GM12872 (cell line): ENCODE measurements around the gene AIFM2.

ENCODE experiments used
- TF ChIP-seq, protein P1 (sequence below): IDR thresholded peaks from 3 replicates; pipeline ENCODE4 v1.5.1; 2011; ENCODE audit warnings: low read depth, mild to moderate bottlenecking, low read length, moderate library complexity; ENCODE audit not compliant: insufficient read depth

Gene AIFM2

DNA sequence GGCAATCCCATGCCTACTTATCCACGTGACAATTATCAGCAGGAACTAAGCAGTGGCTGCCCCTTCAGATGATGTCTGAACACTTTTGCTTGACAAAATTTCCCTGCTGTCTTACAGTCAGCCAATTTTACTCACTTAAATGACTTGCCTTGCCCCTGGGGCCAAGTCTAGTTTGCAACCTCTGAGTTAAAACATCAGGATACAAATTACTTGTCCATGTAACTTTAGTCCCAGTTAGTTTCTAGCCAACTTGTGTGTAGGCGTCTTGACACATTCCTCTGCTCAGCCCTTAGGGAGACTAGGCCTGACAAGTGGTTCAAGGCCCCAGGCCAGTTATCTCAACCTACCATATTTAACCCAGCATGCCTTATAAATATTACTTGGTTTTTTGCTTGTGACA is 25.5 kb upstream of the AIFM2 start:
- TF ChIP-seq, protein P1, sequence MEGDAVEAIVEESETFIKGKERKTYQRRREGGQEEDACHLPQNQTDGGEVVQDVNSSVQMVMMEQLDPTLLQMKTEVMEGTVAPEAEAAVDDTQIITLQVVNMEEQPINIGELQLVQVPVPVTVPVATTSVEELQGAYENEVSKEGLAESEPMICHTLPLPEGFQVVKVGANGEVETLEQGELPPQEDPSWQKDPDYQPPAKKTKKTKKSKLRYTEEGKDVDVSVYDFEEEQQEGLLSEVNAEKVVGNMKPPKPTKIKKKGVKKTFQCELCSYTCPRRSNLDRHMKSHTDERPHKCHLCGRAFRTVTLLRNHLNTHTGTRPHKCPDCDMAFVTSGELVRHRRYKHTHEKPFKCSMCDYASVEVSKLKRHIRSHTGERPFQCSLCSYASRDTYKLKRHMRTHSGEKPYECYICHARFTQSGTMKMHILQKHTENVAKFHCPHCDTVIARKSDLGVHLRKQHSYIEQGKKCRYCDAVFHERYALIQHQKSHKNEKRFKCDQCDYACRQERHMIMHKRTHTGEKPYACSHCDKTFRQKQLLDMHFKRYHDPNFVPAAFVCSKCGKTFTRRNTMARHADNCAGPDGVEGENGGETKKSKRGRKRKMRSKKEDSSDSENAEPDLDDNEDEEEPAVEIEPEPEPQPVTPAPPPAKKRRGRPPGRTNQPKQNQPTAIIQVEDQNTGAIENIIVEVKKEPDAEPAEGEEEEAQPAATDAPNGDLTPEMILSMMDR: no peak

DNA sequence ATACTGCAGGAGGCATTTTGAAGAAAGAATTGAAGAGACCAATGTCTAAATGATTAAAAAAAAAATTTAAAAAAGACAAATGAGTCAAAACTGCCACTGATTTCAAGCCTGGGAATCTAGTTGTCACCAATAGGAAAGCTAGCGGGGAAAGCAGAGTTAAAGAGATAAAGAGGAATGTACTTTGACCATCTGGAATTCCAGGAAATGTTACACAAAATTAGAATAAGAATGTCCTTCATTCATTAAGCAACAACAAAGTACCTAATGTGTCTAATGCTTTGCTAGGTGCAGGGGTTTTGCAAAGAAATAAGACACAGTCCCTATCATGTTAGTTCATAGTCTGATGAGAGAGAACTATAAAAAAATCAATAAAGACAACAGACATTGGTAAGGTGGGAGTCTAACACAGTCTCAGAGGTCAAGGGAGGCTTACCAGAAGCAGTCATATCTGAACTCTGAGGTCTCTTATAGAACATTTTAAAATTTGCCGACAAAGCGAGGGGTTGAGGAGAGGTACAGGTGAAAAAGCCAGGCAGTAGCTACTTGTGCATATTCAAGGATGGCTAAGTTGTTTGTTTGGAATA is 22.7 kb upstream of the AIFM2 start:
- TF ChIP-seq, protein P1: no peak

DNA sequence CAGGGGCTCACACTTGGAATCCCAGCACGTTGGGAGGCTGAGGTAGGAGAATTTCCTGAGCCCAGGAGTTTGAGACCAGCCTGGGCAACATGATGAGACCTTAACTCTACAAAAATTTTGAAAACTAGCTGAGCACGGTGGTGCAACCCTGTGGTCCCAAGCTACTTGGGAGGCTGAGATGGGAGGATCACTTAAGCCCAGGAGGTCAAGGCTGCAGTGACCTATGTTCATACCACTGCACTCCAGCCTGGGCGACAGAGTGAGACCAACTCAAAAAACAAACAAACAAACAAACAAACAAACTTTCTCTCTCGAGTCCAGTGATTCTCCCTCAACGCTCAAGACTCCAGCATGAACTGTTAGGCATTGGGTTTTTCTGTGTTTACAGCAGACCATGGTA is 15.9 kb upstream of the AIFM2 start:
- TF ChIP-seq, protein P1: no peak

DNA sequence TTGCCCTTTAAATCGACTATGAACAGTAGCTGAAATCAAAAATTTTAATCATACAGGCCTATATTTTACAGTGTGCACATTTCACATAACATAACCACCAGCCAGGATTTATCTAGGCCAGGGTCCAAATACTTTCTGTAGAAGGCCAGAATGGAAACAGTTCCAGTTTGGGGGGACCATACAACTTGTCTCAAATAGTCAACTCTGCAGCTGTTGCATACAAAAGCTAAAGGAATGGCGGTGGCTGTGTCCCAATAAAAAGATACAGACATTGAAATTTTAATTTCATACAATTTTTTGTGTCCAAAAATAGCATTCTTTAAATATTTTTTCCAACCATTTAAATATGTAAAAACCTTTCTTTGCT is 14.6 kb upstream of the AIFM2 start:
- TF ChIP-seq, protein P1: no peak

DNA sequence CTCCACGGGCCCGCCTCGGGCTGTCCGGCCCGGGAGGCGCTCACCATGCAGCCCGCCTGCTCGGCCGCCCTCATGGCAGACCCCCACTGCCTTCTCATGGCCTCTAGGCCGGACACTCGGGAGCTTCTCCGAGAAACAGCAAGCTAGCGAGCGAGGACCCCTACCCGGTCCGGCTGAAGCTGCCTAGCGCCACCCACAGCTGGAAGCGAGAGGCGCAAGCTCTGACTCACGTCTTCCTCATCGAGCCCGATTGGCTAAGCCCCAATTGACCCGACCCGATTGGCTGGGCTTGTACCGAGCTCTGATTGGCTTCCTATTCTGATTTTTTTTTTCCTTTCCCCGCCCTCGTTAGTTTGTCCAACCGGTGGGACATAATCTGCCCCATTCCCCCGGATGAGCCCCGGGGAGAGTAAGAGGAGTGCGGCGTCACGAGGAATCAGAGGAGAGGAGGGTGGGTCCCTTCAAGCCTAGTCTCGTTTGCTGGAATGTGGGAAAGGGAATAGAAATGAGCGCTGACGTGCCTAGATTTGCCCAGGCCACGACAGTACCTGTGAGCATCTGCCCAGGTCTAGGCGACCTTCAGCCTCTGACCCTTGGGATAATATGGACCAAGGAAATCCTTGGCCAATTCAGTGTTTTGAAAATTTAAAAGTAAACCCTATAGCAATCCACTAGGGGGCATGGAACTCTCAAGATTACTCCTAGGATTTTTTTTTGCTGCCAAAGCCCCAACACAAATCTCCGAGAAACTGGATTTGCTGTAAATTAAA is 14.0 kb upstream of the AIFM2 start, which contains the start of gene TYSND1:
TSS of gene TYSND1 (minus strand) at position 212 of the 770 bp plus-strand sequence. CDS start at position 98, 114 bp downstream.
- TF ChIP-seq, protein P1: peak; percentile 91

DNA sequence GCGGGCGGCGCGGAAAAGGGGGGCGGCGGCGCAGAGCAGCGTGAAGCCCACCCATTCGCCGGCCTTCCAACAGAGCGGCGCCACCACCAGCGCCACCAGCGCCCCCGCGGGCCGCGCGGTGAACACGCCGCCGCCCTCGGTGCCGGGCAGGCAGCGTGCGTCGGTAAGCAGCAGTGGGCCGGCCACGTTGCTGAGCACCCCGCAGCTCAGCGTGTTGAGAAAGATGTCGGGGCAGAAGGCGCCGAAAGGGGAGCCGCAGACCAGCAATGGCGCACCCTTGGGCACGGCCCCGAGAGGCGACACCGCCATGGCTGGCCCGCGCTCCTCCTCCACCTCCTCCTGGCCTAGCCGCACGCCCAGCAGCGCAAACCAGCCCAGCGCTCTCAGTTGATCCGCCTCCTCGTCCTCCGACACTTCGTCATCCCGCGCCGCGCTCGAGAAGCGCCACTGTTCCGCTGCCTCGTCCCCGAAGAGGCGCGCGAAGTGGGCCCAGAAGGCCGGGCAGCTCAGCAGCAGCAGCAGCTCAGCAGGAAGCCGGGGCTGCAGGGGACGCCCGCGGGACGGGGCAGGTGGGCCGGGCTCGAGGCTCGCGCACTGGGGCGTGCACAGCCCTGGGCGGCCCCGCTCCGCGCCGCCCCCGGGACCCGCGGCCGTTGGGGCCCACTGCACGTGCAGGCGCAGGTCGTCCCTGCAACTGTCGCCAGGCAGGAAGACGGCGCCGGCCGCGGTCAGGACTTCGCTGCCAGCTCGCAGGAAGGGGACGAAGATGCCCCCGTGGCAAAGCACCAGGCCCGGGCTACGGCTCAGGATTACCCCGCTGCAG is 13.3 kb upstream of the AIFM2 start:
- TF ChIP-seq, protein P1: peak; percentile 63

DNA sequence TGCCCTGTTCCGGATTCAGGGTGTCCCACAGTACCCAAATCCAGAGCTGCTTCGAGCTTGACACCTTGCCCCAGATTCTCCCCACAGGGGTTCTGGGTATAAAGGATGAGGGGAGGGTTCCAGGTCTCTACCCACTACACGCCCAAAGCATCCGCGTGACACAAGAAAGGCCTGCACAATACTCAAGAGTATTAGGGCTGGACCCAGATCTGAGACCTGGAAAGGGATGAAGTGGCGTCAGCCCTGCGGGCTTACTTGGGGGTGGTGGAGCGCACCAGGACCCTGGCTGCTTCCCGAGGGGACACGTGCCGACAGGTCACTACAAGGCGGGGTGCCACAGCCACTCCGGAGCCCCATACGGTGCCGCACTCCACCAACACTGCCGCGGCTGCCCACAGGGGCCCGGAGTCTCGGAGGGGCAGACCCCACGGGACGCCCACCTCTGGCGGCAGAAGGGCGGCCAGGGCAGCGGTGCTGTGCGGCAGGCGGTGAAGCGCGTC is 12.6 kb upstream of the AIFM2 start:
- TF ChIP-seq, protein P1: no peak
